CD14-positive monocyte (primary cell): ENCODE measurements around the gene TMEM134. TPM values are rescaled to one million over a fixed set of nuclear protein-coding genes. Genes with fewer than 3 reads are reported as not detected.

Source experiments
- DNase-seq, 3 donors: peaks; one replicate each; pipeline ENCODE4 v3.0.0-alpha.2; 2011 to 2022
- H2AFZ ChIP-seq: 2 replicates; pipeline ENCODE4 v1.6.0; 2012; ENCODE audit warnings: mild to moderate bottlenecking, low read depth, low read length, inconsistent platforms; ENCODE audit not compliant: insufficient read depth, poor library complexity, severe bottlenecking
- H3K27ac ChIP-seq, 2 donors: 1 replicate in 1 of 2; 2 replicates in 1 of 2; pipeline ENCODE4 v1.5.1; 2012 to 2013; ENCODE audit warnings: low read length in 2 of 2, control low read depth in 1 of 2, inconsistent platforms in 1 of 2, low read depth in 1 of 2, mild to moderate bottlenecking in 1 of 2
- H3K27me3 ChIP-seq, 2 donors: one replicate each; pipeline versions ENCODE4 v1.6.0 to v1.6.1; 2011 to 2013; ENCODE audit warnings: low read length in 2 of 2; ENCODE audit not compliant: control insufficient read depth in 2 of 2, insufficient read depth in 2 of 2
- H3K36me3 ChIP-seq, 2 donors: replicated peaks in 1 of 2; 1 replicate in 1 of 2; 2 replicates in 1 of 2; pipeline versions ENCODE4 v1.5.1 to v1.6.1; 2012 to 2013; ENCODE audit warnings: low read length in 2 of 2, control low read depth in 1 of 2, inconsistent platforms in 1 of 2, mild to moderate bottlenecking in 1 of 2; ENCODE audit not compliant: insufficient read depth in 2 of 2, control insufficient read depth in 1 of 2
- H3K4me1 ChIP-seq, 2 donors: 1 replicate in 1 of 2; 2 replicates in 1 of 2; pipeline versions ENCODE4 v1.5.1 to v1.6.1; 2012 to 2013; ENCODE audit warnings: low read length in 2 of 2, control low read depth in 1 of 2, inconsistent platforms in 1 of 2, mild to moderate bottlenecking in 1 of 2, moderate library complexity in 1 of 2; ENCODE audit not compliant: insufficient read depth in 2 of 2, control insufficient read depth in 1 of 2
- H3K4me2 ChIP-seq: replicated peaks from 2 replicates; pipeline ENCODE3; 2012; ENCODE audit warnings: low read length, moderate library complexity, mild to moderate bottlenecking; ENCODE audit not compliant: poor library complexity, severe bottlenecking; ENCODE audit errors: extremely low read depth
- H3K4me3 ChIP-seq, 3 experiments: fragments of 200-600 bp in 1 of 3; sonication (generic) in 1 of 3; replicated peaks in 1 of 3; 1 replicate in 2 of 3; 2 replicates in 1 of 3; pipeline ENCODE4 v1.5.1; 2011 to 2013; ENCODE audit warnings: low read length in 3 of 3, mild to moderate bottlenecking in 3 of 3, control low read depth in 2 of 3, low read depth in 2 of 3, inconsistent platforms in 1 of 3, moderate library complexity in 1 of 3
- H3K79me2 ChIP-seq: 2 replicates; pipeline ENCODE4 v1.6.0; 2012; ENCODE audit warnings: mild to moderate bottlenecking, control low read depth, inconsistent platforms, low read length, moderate library complexity; ENCODE audit not compliant: insufficient read depth
- H3K9ac ChIP-seq: 2 replicates; pipeline ENCODE4 v1.6.0; 2017; ENCODE audit warnings: low read length, mild to moderate bottlenecking; ENCODE audit not compliant: insufficient read depth, poor library complexity, severe bottlenecking
- H3K9me3 ChIP-seq, 2 donors: replicated peaks in 1 of 2; 1 replicate in 1 of 2; 2 replicates in 1 of 2; pipeline versions ENCODE4 v1.5.1 to v1.6.1; 2012 to 2013; ENCODE audit warnings: low read length in 2 of 2, control low read depth in 1 of 2; ENCODE audit not compliant: control insufficient read depth in 1 of 2, insufficient read depth in 1 of 2
- H4K20me1 ChIP-seq: 2 replicates; pipeline ENCODE4 v1.6.0; 2012; ENCODE audit warnings: mild to moderate bottlenecking, low read length, control low read depth, moderate library complexity; ENCODE audit not compliant: insufficient read depth
- H3K27ac Mint-ChIP-seq, 7 donors: one replicate each; pipeline ENCODE4 v1.8.0; 2020; ENCODE audit warnings: mild to moderate bottlenecking in 7 of 7, mixed read lengths in 7 of 7, moderate library complexity in 6 of 7, inconsistent platforms in 2 of 7
- H3K27me3 Mint-ChIP-seq, 3 donors: one replicate each; pipeline ENCODE4 v1.8.0; 2021 to 2022; ENCODE audit warnings: low read depth in 3 of 3, mild to moderate bottlenecking in 3 of 3, mixed read lengths in 3 of 3, moderate library complexity in 3 of 3, inconsistent platforms in 1 of 3
- H3K36me3 Mint-ChIP-seq, 2 donors: one replicate each; pipeline ENCODE4 v1.8.0; 2020; ENCODE audit warnings: mixed read lengths in 2 of 2, inconsistent platforms in 1 of 2, mild to moderate bottlenecking in 1 of 2
- H3K4me1 Mint-ChIP-seq: one replicate; pipeline ENCODE4 v1.8.0; 2020; ENCODE audit warnings: mild to moderate bottlenecking, mixed read lengths
- H3K4me3 Mint-ChIP-seq, 2 donors: one replicate each; pipeline ENCODE4 v1.8.0; 2020; ENCODE audit warnings: mild to moderate bottlenecking in 2 of 2, mixed read lengths in 2 of 2, moderate library complexity in 1 of 2
- H3K9me3 Mint-ChIP-seq, 7 donors: one replicate each; pipeline ENCODE4 v1.8.0; 2020 to 2022; ENCODE audit warnings: mixed read lengths in 7 of 7, mild to moderate bottlenecking in 6 of 7, moderate library complexity in 6 of 7, inconsistent platforms in 2 of 7
- CTCF ChIP-seq: fragments of 200-600 bp; IDR thresholded peaks from one replicate; pipeline ENCODE4 v1.8.0; 2022; ENCODE audit warnings: antibody characterized with exemption, mild to moderate bottlenecking
- WGBS: methylation state at CpG from one replicate; pipeline ENCODE4 v1.1.5; 2013; ENCODE audit warnings: missing lambda C conversion rate; ENCODE audit not compliant: insufficient coverage; 5-methylcytosine and 5-hydroxymethylcytosine counted together
- intact Hi-C, 2 donors: fragments of 100-400 bp; cut with micrococcal nuclease; formaldehyde crosslinking; loops; one replicate each; pipeline versions ENCODE4 v1.15.0 to v1.15.1; 2023
- polyA plus RNA-seq, 3 donors: library from polyadenylated mRNA; depleted of rRNA in 1 of 3; unstranded in 2 of 3; stranded (reverse) in 1 of 3; fragments of 300-500 nt in 2 of 3; fragments of >200 nt in 1 of 3; fragmentation: Illumina TruSeq in 2 of 3; gene quantifications; 1 replicate in 2 of 3; 2 replicates in 1 of 3; pipeline ENCODE4 v1.2.3, GENCODE V29; 2012 to 2021

Gene TMEM134
- polyA plus RNA-seq, 3 donors: 67.4 to 104 (median 76.8) TPM

- peaks cover 0 to 8% (median 0%) of the 10 kb centered on the region in 3 donors for H3K27me3 Mint-ChIP-seq
- Histone ChIP-seq H3K79me2 (peaks cover 39% of the 10 kb centered on the region), H3K27ac (no peak overlapping the region), H3K9me3 (no peaks in the 10 kb centered on the region), H3K36me3 (peaks cover 67 to 69% of the 10 kb centered on the region in 2 donors), H3K4me1 (peaks cover 33 to 43% of the 10 kb centered on the region in 2 donors), H2AFZ (no peak overlapping the region), H3K9ac (no peak overlapping the region), H4K20me1 (peaks cover 83% of the 10 kb centered on the region), H3K27me3 (no peaks in the 10 kb centered on the region), H3K4me2 (no peak overlapping the region), H3K4me3 (no peak overlapping the region)
- WGBS: 100% methylated on average over 1 of the region's 1 CpG
- H3K27ac Mint-ChIP-seq: peak overlapping the region in 3 of 7 donors; percentile 14 to 93 (median 84)
- no peak overlapping the region for H3K4me3 Mint-ChIP-seq
- DNase-seq: no peak
- TF ChIP-seq CTCF: no peak
- peaks cover 0 to 1% (median 0%) of the 10 kb centered on the region in 7 donors for H3K9me3 Mint-ChIP-seq
- intact Hi-C loops: loop anchor here (5.0 to 10.0 kb wide), 2 partner anchors 33 to 226 kb away; partner anchors contain the start of gene TMEM134 (in 1 of the 2)
- H3K36me3 Mint-ChIP-seq: peaks cover 64 to 79% of the 10 kb centered on the region in 2 donors
- H3K4me1 Mint-ChIP-seq: peaks cover 27% of the 10 kb centered on the region
Measured at GRCh38 chr11:67500484-67500821, 31.4 kb upstream of the TMEM134 start.

- Histone ChIP-seq H3K36me3 (peaks cover 72 to 75% of the 10 kb centered on the region in 2 donors), H3K9ac (no peak overlapping the region), H3K9me3 (no peaks in the 10 kb centered on the region), H3K79me2 (peaks cover 38% of the 10 kb centered on the region), H3K4me1 (peaks cover 31 to 40% of the 10 kb centered on the region in 2 donors), H4K20me1 (peaks cover 88% of the 10 kb centered on the region), H2AFZ (no peak overlapping the region), H3K27me3 (no peaks in the 10 kb centered on the region), H3K4me2 (no peak overlapping the region), H3K27ac (no peak overlapping the region), H3K4me3 (no peak overlapping the region)
- Mint-ChIP-seq H3K27ac (no peak overlapping the region), H3K27me3 (peaks cover 0 to 8% (median 0%) of the 10 kb centered on the region in 3 donors), H3K9me3 (peaks cover 0 to 1% (median 0%) of the 10 kb centered on the region in 7 donors), H3K36me3 (peaks cover 64 to 84% of the 10 kb centered on the region in 2 donors), H3K4me1 (peaks cover 26% of the 10 kb centered on the region), H3K4me3 (no peak overlapping the region)
- no peak for TF ChIP-seq CTCF
- intact Hi-C loops: loop anchor here (5.0 to 10.0 kb wide), 2 partner anchors 33 to 225 kb away; partner anchors contain the start of gene TMEM134 (in 1 of the 2)
- DNase-seq: no peak
- WGBS: 98% methylated on average over 18 of the region's 26 CpGs
Measured at GRCh38 chr11:67499808-67500483, 30.9 kb upstream of the TMEM134 start.
